Stomach (tissue), 9 donors: Measurements from ENCODE around the gene SIVA1. TPM values are rescaled to one million over a fixed set of nuclear protein-coding genes. Genes with fewer than 3 reads are reported as not detected.

Experiments
- DNase-seq, 2 donors: peaks; one replicate each; pipeline versions ENCODE4 v3.0.0 to v3.0.0-alpha.2; 2013 to 2019
- H3K27ac ChIP-seq, 5 donors: fragments of 200-600 bp in 4 of 5; sonication (generic) in 4 of 5; one replicate each; pipeline ENCODE4 v1.5.1; 2013 to 2019; ENCODE audit warnings: mild to moderate bottlenecking in 1 of 5, moderate library complexity in 1 of 5
- H3K27me3 ChIP-seq, 3 donors: fragments of 200-600 bp; sonication (generic); one replicate each; pipeline ENCODE4 v1.5.1; 2017 to 2019; ENCODE audit warnings: mixed run types in 1 of 3
- H3K36me3 ChIP-seq, 4 donors: fragments of 200-600 bp; sonication (generic); 1 replicate in 3 of 4; 2 replicates in 1 of 4; pipeline ENCODE4 v1.5.1; 2016 to 2019
- H3K4me1 ChIP-seq, 4 donors: fragments of 200-600 bp; sonication (generic); one replicate each; pipeline ENCODE4 v1.5.1; 2016 to 2019
- H3K4me3 ChIP-seq, 4 donors: fragments of 200-600 bp; sonication (generic) in 3 of 4; one replicate each; pipeline ENCODE4 v1.5.1; 2016 to 2019; ENCODE audit warnings: mild to moderate bottlenecking in 1 of 4
- H3K9me3 ChIP-seq, 4 donors: fragments of 200-600 bp; sonication (generic); one replicate each; pipeline ENCODE4 v1.5.1; 2016 to 2019
- CTCF ChIP-seq, 7 experiments: fragments of 450-650 bp in 4 of 7; fragments of 200-600 bp in 3 of 7; sonication (generic) in 3 of 7; IDR thresholded peaks; one replicate each; pipeline ENCODE4 v1.5.1; 2016 to 2019; ENCODE audit warnings: antibody characterized with exemption in 7 of 7, control low read depth in 2 of 7, mild to moderate bottlenecking in 1 of 7
- EP300 ChIP-seq: sonication (generic); formaldehyde crosslinking; IDR thresholded peaks from one replicate; pipeline ENCODE4 v1.6.1; 2017; ENCODE audit warnings: antibody characterized with exemption
- POLR2A ChIP-seq, 4 donors: fragments of 450-650 bp; IDR thresholded peaks; one replicate each; pipeline ENCODE4 v1.6.1; 2016; ENCODE audit warnings: antibody characterized with exemption in 4 of 4, control low read depth in 2 of 4, mild to moderate bottlenecking in 1 of 4, moderate library complexity in 1 of 4
- POLR2AphosphoS5 ChIP-seq, 3 donors: sonication (generic); formaldehyde crosslinking; IDR thresholded peaks; one replicate each; pipeline ENCODE4 v1.6.1; 2016; ENCODE audit warnings: antibody characterized with exemption in 3 of 3
- WGBS, 5 donors: extraction: QIAGEN DNeasy Blood & Tissue Kit in 3 of 5; methylation state at CpG; one replicate each; pipeline versions ENCODE4 v1.1.5 to v1.1.7; 2013 to 2018; 5-methylcytosine and 5-hydroxymethylcytosine counted together
- intact Hi-C: fragments of 100-400 bp; cut with DNase I; formaldehyde crosslinking; loops from one replicate; pipeline ENCODE4 v1.15.1; 2023; ENCODE audit warnings: low total_unique reads
- polyA plus RNA-seq, 3 donors: library from polyadenylated mRNA; stranded (reverse); fragments of 200-250 nt; gene quantifications; one replicate each; pipeline ENCODE4 v1.2.3, GENCODE V29; 2013
- total RNA-seq, 5 donors: library from RNA; depleted of rRNA; stranded (reverse); fragments of >200 nt; gene quantifications; one replicate each; pipeline versions ENCODE4 v1.1.0 to v1.2.3, GENCODE V29; 2014 to 2016
- donor health status: healthy with polysubstance abuse.
- donor health status: Bipolar disorder and iron deficiency.
- donor health status: healthy.

Gene SIVA1
- total and polyA plus RNA-seq, 8 donors, result 73.3 to 366 (median 230) TPM

- Histone ChIP-seq H3K9me3 (no peaks in the 10 kb centered on the region), H3K36me3 (peaks cover 1 to 15% (median 9%) of the 10 kb centered on the region in 4 donors), H3K4me3 (peak overlapping the region; percentile 61 to 76 (median 66)), H3K27ac (peak overlapping the region; percentile 61 to 81 (median 74)), H3K4me1 (peaks cover 29 to 56% (median 53%) of the 10 kb centered on the region in 4 donors), H3K27me3 (no peaks in the 10 kb centered on the region)
- TF ChIP-seq POLR2A (IDR thresholded peaks at IDR 0.05), result no peak
- no peak for TF ChIP-seq CTCF (IDR thresholded peaks at IDR 0.05)
- TF ChIP-seq EP300, result no peak
- TF ChIP-seq POLR2AphosphoS5 (IDR thresholded peaks at IDR 0.05), result no peak
- intact Hi-C loops, result no loop called here
- peak; percentile 53 to 70 for DNase-seq
- WGBS, 5 donors, result 2 to 14% (median 4%) methylated on average over 8 to 27 of the region's 27 CpGs
These were observed 28.5 kb upstream of the SIVA1 start for GRCh38 chr14:104724407-104724980.

GRCh38 chr14:104724981-104725771, 27.8 kb upstream of the SIVA1 start:
- Histone ChIP-seq H3K27me3 (no peaks in the 10 kb centered on the region), H3K4me3 (peak overlapping the region; percentile 61 to 76 (median 66)), H3K4me1 (peaks cover 29 to 56% (median 53%) of the 10 kb centered on the region in 4 donors), H3K9me3 (no peaks in the 10 kb centered on the region), H3K36me3 (peaks cover 0 to 9% (median 3%) of the 10 kb centered on the region in 4 donors), H3K27ac (peak overlapping the region; percentile 1 to 81 (median 63))
- 22 to 45% (median 32%) methylated on average over 21 to 24 of the region's 24 CpGs for WGBS, 5 donors
- TF ChIP-seq EP300 (no peak), CTCF (IDR thresholded peaks at IDR 0.05) (no peak), POLR2AphosphoS5 (IDR thresholded peaks at IDR 0.05) (no peak), POLR2A (IDR thresholded peaks at IDR 0.05) (no peak)
- DNase-seq, result peak; percentile 45 to 83
- intact Hi-C loops, result no loop called here

- no peak for DNase-seq
- H3K9me3 ChIP-seq, result no peaks in the 10 kb centered on the region
- peaks cover 0 to 9% (median 2%) of the 10 kb centered on the region in 4 donors for H3K36me3 ChIP-seq
- H3K27me3 ChIP-seq, result no peaks in the 10 kb centered on the region
- H3K27ac ChIP-seq, result no peak overlapping the region
- intact Hi-C loops, result no loop called here
- TF ChIP-seq CTCF (IDR thresholded peaks at IDR 0.05) (no peak), EP300 (no peak), POLR2A (IDR thresholded peaks at IDR 0.05) (no peak), POLR2AphosphoS5 (IDR thresholded peaks at IDR 0.05) (no peak)
- 66 to 77% (median 76%) methylated on average over 19 to 25 of the region's 25 CpGs for WGBS, 5 donors
- H3K4me1 ChIP-seq, result peaks cover 29 to 56% (median 53%) of the 10 kb centered on the region in 4 donors
- no peak overlapping the region for H3K4me3 ChIP-seq
These were observed 27.0 kb upstream of the SIVA1 start for GRCh38 chr14:104725772-104726548.
